HUES6 (cell line): ENCODE measurements around the gene GUCA1C.

Experiments used
- H3K27ac ChIP-seq: 2 replicates; pipeline ENCODE4 v1.7.0; 2013; ENCODE audit warnings: low read depth, mild to moderate bottlenecking, low read length, inconsistent platforms
- H3K27me3 ChIP-seq: 2 replicates; pipeline ENCODE4 v1.6.1; 2013; ENCODE audit warnings: low read length; ENCODE audit not compliant: control insufficient read depth, insufficient read depth
- H3K36me3 ChIP-seq: 2 replicates; pipeline ENCODE4 v1.6.1; 2013; ENCODE audit warnings: low read length; ENCODE audit not compliant: control insufficient read depth, insufficient read depth
- H3K4me1 ChIP-seq: 2 replicates; pipeline ENCODE4 v1.6.1; 2013; ENCODE audit warnings: low read length; ENCODE audit not compliant: control insufficient read depth, insufficient read depth
- H3K4me3 ChIP-seq: 2 replicates; pipeline ENCODE4 v1.5.1; 2013; ENCODE audit warnings: low read depth, low read length
- H3K9ac ChIP-seq: one replicate; pipeline ENCODE4 v1.6.1; 2013; ENCODE audit warnings: mild to moderate bottlenecking, low read length
- H3K9me3 ChIP-seq: 2 replicates; pipeline ENCODE4 v1.6.1; 2013; ENCODE audit warnings: low read depth, low read length; ENCODE audit not compliant: control insufficient read depth, insufficient read depth

Gene GUCA1C, protein sequence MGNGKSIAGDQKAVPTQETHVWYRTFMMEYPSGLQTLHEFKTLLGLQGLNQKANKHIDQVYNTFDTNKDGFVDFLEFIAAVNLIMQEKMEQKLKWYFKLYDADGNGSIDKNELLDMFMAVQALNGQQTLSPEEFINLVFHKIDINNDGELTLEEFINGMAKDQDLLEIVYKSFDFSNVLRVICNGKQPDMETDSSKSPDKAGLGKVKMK

DNA sequence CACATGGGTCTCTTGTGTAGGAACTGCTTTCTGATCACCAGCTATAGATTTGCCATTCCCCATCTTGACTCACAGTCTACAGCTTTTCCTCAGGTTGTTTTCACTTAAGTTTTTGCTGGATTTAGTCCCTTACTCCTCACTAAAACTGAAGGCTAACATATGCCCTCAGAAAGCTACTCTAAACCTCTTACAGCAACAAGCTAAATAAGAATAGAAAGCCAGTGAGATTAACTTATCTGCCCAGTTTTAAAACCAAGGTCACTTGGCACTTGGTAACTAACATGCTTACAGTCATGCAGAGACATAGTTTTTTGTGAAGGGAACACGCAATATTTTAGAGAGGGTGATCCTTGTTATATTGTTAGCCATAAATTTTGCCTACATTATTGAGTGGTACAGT is at the start of gene GUCA1C:
TSS of gene GUCA1C (minus strand) at position 180 of the 400 bp plus-strand sequence. CDS start at position 63, 117 bp downstream.
- Histone ChIP-seq H3K27me3 (no peaks in the 10 kb centered on the region), H3K27ac (no peak within 1 kb of the TSS), H3K9me3 (no peaks in the 10 kb centered on the region), H3K4me1 (no peaks in the 10 kb centered on the region), H3K4me3 (no peak within 1 kb of the TSS), H3K36me3 (no peaks in the 10 kb centered on the region), H3K9ac (no peak within 1 kb of the TSS)

DNA sequence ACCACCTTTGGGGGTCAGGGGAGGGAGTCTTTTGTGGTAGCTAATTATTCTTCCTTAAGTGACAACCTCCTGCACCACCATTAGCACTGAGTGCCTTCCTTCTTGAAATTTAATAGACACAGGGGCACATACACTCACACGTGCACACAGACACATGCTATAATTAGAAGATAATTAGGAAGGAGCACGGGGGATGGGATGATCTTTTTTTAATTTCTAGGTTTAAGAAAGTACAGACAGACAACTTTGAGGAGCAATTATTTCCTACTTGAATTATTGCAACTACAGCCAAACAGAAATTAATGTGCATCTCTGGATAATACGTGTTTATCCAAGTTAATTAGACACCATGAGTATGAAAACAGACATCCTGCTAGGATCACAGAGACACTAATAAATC is 44.8 kb upstream of the GUCA1C start:
- Histone ChIP-seq H3K27ac (no peak overlapping the region), H3K4me1 (no peaks in the 10 kb centered on the region), H3K27me3 (no peaks in the 10 kb centered on the region), H3K9me3 (no peaks in the 10 kb centered on the region), H3K9ac (no peak overlapping the region), H3K36me3 (no peaks in the 10 kb centered on the region), H3K4me3 (no peak overlapping the region)

DNA sequence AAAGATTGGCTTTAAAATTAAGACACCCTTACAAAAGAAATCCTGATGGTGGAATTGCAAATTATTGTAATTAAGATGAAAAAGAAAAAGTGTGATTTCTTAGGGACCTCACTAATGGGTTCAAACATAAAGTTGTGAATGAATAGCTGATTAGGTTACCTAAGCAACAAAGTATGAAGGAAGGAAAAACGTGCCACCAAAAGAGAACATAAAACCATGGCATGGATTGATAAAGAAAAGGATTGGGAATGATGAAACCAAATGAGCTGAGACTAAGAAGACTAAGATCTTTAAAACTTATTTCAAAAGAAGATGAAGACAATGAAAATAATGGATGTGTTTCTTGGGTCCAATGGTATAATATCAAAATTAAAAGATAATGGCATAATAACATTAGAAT is 32.2 kb upstream of the GUCA1C start:
- H3K4me3 ChIP-seq, result no peak overlapping the region
- H3K9me3 ChIP-seq, result no peaks in the 10 kb centered on the region
- no peaks in the 10 kb centered on the region for H3K36me3 ChIP-seq
- H3K9ac ChIP-seq, result no peak overlapping the region
- no peak overlapping the region for H3K27ac ChIP-seq
- no peaks in the 10 kb centered on the region for H3K4me1 ChIP-seq
- no peaks in the 10 kb centered on the region for H3K27me3 ChIP-seq

DNA sequence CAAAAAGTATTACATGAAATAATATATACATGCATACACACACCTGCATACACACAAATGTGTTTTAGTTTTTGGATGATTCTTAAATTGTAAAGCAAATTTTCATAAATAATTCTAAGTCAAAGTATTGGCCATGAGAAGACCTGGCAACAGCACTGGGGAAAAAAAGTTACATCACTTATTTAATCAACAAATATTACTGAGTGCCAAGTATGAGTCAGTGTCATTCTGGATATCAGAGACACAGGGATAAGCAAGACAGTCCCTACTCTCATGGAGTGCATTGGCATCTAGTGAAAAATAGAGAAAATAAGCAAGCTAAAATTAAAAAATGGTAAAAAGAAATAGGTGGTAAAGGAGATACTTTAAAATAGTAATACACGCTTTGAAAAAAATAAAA is 29.4 kb upstream of the GUCA1C start:
- Histone ChIP-seq H3K4me1 (no peaks in the 10 kb centered on the region), H3K27ac (no peak overlapping the region), H3K36me3 (no peaks in the 10 kb centered on the region), H3K9ac (no peak overlapping the region), H3K27me3 (no peaks in the 10 kb centered on the region), H3K9me3 (no peaks in the 10 kb centered on the region), H3K4me3 (no peak overlapping the region)

DNA sequence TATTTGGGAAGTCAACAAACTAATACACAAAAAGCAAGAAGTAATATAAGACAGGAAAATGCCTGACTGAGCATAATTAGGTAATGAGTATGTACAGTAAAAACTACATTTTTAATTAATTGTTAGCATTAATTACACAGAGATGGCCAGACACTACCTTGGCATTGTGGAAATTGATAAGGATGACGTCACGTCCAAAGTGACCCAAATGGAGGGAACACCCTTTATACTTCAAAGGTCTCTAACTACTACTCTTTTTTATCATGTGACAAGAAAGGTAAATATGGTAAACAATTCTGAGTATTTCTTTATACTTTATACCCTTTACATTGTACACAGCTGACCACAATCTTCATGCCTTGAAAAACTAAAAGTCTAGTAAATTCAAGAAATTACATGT is 22.4 kb upstream of the GUCA1C start:
- Histone ChIP-seq H3K27ac (no peak overlapping the region), H3K27me3 (no peaks in the 10 kb centered on the region), H3K4me3 (no peak overlapping the region), H3K4me1 (no peaks in the 10 kb centered on the region), H3K9ac (no peak overlapping the region), H3K36me3 (no peaks in the 10 kb centered on the region), H3K9me3 (no peaks in the 10 kb centered on the region)

DNA sequence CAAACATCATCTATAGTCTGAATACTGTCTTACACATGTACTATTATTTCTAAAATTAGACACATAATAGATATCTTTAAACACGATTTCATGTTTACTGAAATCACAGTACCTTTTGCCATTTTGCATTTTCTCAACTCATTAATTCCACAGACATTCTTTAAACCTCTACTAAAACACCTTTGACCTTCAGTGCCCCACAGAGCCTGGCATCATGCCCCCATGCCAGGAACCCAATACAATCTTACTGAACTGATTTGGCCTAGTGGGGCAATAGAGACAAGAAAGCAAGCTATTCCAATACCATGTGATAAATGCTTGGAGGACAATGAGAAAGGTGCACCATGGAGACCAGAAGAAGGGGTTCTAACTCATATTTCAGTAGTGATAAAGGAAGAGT is 19.3 kb upstream of the GUCA1C start:
- no peak overlapping the region for H3K9ac ChIP-seq
- H3K27me3 ChIP-seq, result no peaks in the 10 kb centered on the region
- H3K4me3 ChIP-seq, result no peak overlapping the region
- no peak overlapping the region for H3K27ac ChIP-seq
- H3K36me3 ChIP-seq, result no peaks in the 10 kb centered on the region
- H3K4me1 ChIP-seq, result no peaks in the 10 kb centered on the region
- no peaks in the 10 kb centered on the region for H3K9me3 ChIP-seq

DNA sequence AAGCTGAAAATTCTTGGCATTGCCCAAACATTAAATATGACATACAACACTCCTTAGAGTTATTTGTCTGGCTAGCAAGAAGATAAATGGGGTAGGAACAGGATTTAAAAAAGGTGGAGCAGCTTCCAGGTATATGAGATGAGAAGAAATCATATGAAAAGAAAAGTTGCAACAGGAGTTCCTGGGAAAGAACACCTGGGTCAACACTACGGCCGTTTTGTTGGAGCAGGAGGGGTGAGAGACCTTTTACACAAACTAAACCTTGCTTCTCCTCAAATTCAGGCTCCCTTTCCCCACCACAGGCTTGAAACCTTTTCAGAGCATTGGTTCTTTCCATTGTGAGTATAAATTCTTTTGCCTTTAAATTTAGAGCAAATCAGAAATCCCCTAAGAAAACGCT is 18.8 kb upstream of the GUCA1C start:
- Histone ChIP-seq H3K9ac (no peak overlapping the region), H3K9me3 (no peaks in the 10 kb centered on the region), H3K36me3 (no peaks in the 10 kb centered on the region), H3K27ac (no peak overlapping the region), H3K4me1 (no peaks in the 10 kb centered on the region), H3K4me3 (no peak overlapping the region), H3K27me3 (no peaks in the 10 kb centered on the region)

DNA sequence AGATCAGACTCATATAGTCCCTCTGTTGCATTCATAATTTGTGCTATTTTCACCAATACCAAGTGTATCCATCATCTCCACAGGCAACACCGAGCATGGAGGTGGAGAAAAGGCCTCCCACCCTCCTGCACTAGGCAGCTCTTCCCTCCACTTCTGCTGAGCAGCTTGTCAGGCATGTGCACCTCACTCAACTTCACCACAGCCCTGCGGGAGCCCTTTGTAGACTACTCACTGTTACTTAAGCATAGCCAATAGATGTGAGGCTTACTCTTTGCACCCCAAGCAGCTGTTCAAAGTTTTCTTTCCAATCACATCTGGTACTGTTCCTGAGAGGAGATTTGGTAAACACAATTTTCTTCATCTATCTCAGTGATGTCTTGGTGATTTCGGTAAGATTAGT is 16.9 kb upstream of the GUCA1C start:
- Histone ChIP-seq H3K27ac (no peak overlapping the region), H3K9ac (no peak overlapping the region), H3K9me3 (no peaks in the 10 kb centered on the region), H3K4me1 (no peaks in the 10 kb centered on the region), H3K4me3 (no peak overlapping the region), H3K36me3 (no peaks in the 10 kb centered on the region), H3K27me3 (no peaks in the 10 kb centered on the region)

DNA sequence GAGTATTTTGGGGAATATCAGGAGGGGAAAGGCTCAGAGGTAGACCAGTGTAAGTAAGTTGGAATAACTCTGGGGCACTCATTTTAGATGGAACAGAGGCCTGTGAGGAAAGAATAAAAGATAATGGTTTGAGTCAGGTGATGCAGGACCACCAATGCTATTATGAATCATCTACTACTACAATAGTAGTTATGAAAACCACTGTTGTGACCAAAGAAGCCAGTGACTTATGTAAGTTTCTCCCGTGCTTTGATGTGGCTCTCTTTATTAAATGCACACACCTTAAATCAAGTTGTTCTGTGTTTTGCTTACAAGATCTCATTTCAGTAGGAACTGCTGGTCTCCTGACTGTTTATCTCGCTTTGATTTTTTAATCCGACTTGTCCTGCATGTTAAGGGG is 13.1 kb upstream of the GUCA1C start:
- no peak overlapping the region for H3K4me3 ChIP-seq
- H3K27me3 ChIP-seq, result no peaks in the 10 kb centered on the region
- H3K9ac ChIP-seq, result no peak overlapping the region
- H3K4me1 ChIP-seq, result no peaks in the 10 kb centered on the region
- no peaks in the 10 kb centered on the region for H3K9me3 ChIP-seq
- no peaks in the 10 kb centered on the region for H3K36me3 ChIP-seq
- H3K27ac ChIP-seq, result no peak overlapping the region

DNA sequence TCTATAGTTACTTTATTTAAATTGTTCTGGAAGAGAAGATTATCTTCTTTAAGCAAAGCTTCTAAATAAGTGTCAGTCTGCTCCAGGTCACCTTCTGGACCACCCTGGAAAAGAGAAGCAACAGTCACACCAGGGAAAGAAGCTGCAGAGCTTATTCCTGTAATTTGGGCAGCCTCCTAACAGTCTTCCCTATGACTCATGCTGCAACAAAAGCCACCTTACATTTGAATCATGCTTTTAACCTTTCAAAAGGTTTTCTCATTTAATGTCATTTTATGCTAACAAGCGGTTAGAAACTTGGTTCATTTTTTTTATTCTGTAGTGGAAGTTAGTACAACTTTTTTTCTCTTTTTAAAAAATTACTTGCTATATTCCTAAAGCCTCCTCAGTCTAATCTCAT is 5.3 kb upstream of the GUCA1C start:
- Histone ChIP-seq H3K27me3 (no peaks in the 10 kb centered on the region), H3K27ac (no peak overlapping the region), H3K4me1 (no peaks in the 10 kb centered on the region), H3K4me3 (no peak overlapping the region), H3K36me3 (no peaks in the 10 kb centered on the region), H3K9me3 (no peaks in the 10 kb centered on the region), H3K9ac (no peak overlapping the region)

DNA sequence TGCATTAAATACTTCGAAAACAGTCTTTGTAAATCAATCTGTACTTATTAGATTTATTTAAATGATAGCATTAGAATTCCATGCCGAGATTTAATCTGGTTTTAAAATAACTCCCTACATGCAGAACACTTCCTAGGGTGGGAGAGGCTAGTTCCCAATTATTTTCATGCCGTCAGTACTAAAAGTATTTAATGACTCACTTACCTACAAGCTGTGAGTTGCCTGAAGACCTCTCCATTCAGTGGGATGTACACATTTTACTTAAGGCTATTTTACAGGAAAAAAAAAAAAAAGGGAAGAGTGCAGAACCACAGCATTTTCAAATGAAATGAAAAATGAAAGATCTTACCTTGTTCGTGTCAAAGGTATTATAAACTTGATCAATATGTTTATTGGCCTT is 469 bp downstream of the GUCA1C start:
- Histone ChIP-seq H3K36me3 (no peaks in the 10 kb centered on the region), H3K27ac (no peak overlapping the region), H3K4me3 (no peak overlapping the region), H3K4me1 (no peaks in the 10 kb centered on the region), H3K9me3 (no peaks in the 10 kb centered on the region), H3K9ac (no peak overlapping the region), H3K27me3 (no peaks in the 10 kb centered on the region)
